Stimulated activated CD4-positive, alpha-beta T cell treated with anti-CD3 and anti-CD28 coated beads, Interleukin-15, amount 100 ng/mL, for 48 hours (primary cell): ENCODE data around the gene KRTAP1-4.
"Not testable (repeated sequence)": the region's sequence is repeated elsewhere in the genome, so short reads cannot be mapped to it uniquely, and the experiment has no call there.

ENCODE experiments used
- DNase-seq, 2 donors: peaks; one replicate each; pipeline ENCODE4 v3.0.0-alpha.2; 2020; ENCODE audit warnings: low read depth in 2 of 2

The KRTAP1-4 gene

GRCh38 chr17:41004397-41004796 is 25.6 kb downstream of the KRTAP1-4 start:
- no peak for DNase-seq

- DNase-seq = no peak
These were observed 26.1 kb downstream of the KRTAP1-4 start for GRCh38 chr17:41003926-41004325.

GRCh38 chr17:41002814-41003213 is 27.2 kb downstream of the KRTAP1-4 start:
- no peak for DNase-seq

GRCh38 chr17:41001795-41002194 is 28.2 kb downstream of the KRTAP1-4 start:
- DNase-seq = no peak

GRCh38 chr17:40999563-40999962 is 30.4 kb downstream of the KRTAP1-4 start, which contains the start of gene KRTAP3-2:
TSS of gene KRTAP3-2 (minus strand) at chr17:40999906. CDS start at chr17:40999853, 53 bp downstream.
- not testable (repeated sequence) for DNase-seq

- no peak for DNase-seq
These were observed 32.6 kb downstream of the KRTAP1-4 start for GRCh38 chr17:40997361-40997760.

- no peak for DNase-seq
These were observed 33.2 kb downstream of the KRTAP1-4 start for GRCh38 chr17:40996829-40997228.

- no peak for DNase-seq
These were observed 34.9 kb downstream of the KRTAP1-4 start for GRCh38 chr17:40995116-40995515.

GRCh38 chr17:40993839-40994238 is 36.2 kb downstream of the KRTAP1-4 start, which contains the start of gene KRTAP3-3:
TSS of gene KRTAP3-3 (minus strand) at chr17:40994164. CDS start at chr17:40994097, 67 bp downstream.
- DNase-seq = no peak

GRCh38 chr17:40993084-40993483 is 36.9 kb downstream of the KRTAP1-4 start:
- no peak for DNase-seq

GRCh38 chr17:40992666-40993065 is 37.3 kb downstream of the KRTAP1-4 start:
- DNase-seq = no peak

GRCh38 chr17:40986920-40987319 is 43.1 kb downstream of the KRTAP1-4 start:
- no peak for DNase-seq

GRCh38 chr17:40984226-40984625 is 45.8 kb downstream of the KRTAP1-4 start, which contains the start of gene KRT40:
TSS of gene KRT40 (minus strand) at chr17:40984326. CDS start at chr17:40984273, 53 bp downstream.
- DNase-seq = no peak

- no peak for DNase-seq
These were observed 48.9 kb downstream of the KRTAP1-4 start for GRCh38 chr17:40981115-40981514.

GRCh38 chr17:40980596-40980995 is 49.4 kb downstream of the KRTAP1-4 start:
- DNase-seq = no peak

GRCh38 chr17:40980117-40980516 is 49.9 kb downstream of the KRTAP1-4 start:
- no peak for DNase-seq
